Right lung (tissue), 5 donors: ENCODE measurements around the gene PRKG1. TPM values are rescaled to one million over a fixed set of nuclear protein-coding genes. Genes with fewer than 3 reads are reported as not detected.
"Not testable (repeated sequence)": the region's sequence is repeated elsewhere in the genome, so short reads cannot be mapped to it uniquely, and the experiment has no call there.

Experiments used
- DNase-seq, 2 donors: peaks; one replicate each; pipeline ENCODE4 v3.0.0-alpha.2; 2013
- polyA plus RNA-seq, 5 donors: library from polyadenylated mRNA; unstranded; fragments of 120-200 nt; gene quantifications; one replicate each; pipeline versions ENCODE4 v1.2.1 to v1.2.3, GENCODE V29; 2013; ENCODE audit warnings: inconsistent platforms in 1 of 5, low replicate concordance in 1 of 5; ENCODE audit not compliant: insufficient read length in 5 of 5, insufficient read depth in 1 of 5

PRKG1 gene
- polyA plus RNA-seq, 5 donors, result 12.4 to 21.3 (median 15.8) TPM

DNA sequence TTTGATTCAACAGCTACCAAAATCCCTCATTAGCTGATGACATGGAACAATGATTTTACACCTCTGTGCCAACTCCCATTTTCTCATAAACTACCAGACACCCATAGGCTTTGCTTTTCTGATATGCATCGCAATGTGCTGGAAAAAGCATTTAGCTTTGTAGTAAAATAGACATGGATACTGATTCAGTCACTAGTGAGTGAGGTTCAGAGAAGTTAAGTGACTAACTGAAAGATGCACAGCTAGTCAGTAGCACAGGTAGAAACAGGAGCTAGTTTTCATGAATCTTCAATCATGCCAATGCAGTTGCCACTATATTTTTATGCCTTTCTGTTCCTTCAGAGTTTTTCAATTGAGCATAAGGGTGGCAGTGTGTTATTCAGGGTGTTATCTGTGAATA lies 38.7 kb downstream of the PRKG1 start:
- no peak for DNase-seq

DNA sequence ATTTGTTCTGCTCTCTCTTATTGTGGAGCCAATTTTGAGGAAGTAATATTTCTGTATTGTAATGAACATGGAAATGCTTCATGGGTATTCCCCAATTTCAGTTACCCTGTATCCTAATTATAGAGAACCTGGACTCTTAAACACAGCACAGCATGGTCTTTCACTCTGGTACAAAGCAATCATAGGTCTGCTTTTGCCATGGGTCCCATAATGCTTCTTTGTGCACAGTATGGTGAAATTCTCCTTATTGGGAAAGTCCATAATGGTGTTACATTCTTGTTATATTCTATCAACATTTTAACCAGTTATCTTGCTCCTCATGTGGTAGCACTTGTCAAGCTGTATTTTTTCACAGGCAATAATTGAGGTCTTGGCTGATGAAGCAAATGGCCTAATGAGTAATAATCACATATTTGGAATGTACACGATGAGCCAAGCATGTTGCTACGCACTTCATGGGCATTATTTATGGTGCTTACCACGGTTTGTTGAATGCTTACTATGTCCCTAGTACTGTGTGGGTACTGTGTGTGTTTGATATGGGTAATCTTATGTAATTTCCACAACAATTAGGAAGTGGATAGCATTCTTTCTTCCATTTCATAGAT lies 42.9 kb downstream of the PRKG1 start:
- DNase-seq, result no peak

DNA sequence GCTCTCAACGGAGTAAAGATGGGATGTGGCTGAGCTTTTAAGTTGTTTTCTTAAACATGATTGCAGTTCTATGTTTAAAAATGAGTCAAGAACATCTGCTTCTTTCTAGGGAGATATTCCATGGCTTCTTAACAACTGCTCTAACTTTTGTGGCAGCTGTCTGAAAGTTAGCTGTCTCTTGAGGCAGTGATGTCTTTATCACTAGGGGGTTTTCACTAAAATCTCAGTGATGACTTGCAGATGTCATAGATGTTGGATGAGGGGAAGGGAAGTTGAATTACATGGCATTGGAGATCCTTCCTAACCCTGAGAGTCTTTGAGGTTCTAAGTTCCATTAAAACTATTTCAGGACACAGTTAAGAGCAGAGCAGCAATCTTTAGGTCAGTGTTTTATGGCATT lies 43.5 kb downstream of the PRKG1 start:
- no peak for DNase-seq

DNA sequence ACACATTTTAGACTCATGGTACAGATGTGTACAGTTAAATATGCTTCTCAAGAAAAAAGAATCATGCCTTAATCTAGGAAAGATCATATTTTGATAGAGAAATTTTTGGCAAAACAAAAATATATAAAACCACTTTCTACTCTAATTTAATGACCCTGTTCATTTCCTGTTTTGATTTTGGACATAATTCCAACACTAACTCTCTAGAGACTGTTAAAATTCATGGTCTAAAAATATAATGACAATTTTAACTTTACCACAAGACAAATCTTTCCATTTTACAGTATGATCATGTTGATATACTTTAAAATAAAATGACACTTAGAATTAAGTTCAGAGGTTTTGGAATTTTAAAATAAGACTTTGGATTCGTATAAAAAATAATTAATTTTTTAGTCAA lies 45.2 kb downstream of the PRKG1 start:
- DNase-seq, result no peak

DNA sequence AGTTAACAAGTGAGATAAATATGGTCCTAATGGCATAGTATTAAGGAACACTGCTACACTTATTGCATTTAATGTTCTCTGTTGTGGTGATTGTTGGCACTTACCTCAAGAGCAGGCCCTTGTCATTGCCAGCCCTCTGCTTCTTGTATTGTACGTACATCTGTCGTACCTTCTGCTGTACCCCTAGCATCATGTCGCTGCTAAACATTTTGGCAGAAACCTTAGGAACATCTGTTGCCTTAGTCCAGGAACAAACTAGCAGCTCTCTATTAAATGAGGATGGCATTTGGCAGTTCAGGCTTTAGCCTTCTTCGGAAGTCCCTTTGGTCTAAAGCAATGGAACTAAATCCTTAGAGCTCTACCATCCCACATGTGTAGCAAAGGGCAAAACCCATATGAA lies 47.6 kb downstream of the PRKG1 start:
- no peak for DNase-seq

DNA sequence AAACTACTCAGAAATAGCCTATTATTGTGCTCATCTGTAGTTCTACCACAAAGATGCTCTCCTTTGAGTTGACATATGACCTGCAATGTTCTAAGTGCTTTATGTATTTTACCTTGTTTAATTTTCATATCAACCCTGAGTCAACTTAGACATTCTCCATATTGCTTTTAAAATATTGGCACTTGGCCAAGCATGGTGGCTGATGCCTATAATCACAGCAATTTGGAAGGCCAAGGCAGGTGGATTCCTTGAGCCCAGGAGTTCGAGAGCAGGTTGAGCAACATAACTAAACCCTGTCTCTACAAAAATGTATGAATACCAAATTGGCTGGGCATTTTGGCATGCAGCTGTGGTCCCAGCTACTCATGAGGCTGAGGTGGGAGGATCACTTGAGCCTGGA lies 50.6 kb downstream of the PRKG1 start:
- no peak for DNase-seq

DNA sequence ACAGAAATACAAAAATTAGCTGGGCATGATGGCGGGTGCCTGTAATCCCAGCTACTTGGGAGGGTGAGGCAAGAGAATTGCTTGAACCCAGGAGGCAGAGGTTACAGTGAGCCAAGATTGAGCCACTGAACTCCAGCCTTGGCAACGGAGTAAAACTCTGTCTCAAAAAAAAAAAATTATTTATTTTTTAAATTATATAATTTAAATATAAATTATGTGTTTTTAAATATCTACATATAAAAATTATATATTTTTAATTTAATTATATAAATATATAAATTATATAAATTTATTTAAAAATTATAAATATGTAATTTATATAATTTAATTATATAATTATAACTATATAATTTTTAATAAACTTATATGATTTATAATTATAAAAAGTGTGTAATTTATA lies 51.2 kb downstream of the PRKG1 start:
- DNase-seq, result no peak

DNA sequence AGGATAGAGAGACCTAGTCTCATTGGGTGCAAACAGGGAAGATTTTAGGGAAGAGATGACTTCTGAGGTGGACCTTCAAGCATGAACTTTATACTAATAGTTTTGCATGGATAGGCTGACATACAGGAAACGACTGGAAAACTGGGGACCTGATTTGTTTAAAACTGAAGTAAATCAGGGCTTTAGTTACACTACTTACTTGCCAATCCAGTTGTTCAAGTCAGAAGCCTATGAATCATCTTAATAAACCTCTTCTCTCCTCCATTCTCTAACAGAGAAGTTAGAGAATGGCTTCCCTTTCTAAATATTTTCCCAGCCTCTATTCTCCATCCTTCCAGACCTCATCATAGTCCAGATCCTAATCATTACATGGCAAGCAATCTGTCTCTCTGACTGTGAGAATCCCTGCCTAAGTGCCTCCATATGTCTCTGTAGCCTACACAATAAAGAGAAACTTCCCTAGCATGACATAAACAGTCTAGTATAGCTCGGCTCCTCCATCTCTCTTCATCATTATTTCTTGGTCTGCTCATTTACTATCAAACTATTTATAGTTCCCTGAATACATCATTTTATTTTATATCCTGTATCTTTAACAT lies 55.8 kb downstream of the PRKG1 start:
- no peak for DNase-seq

DNA sequence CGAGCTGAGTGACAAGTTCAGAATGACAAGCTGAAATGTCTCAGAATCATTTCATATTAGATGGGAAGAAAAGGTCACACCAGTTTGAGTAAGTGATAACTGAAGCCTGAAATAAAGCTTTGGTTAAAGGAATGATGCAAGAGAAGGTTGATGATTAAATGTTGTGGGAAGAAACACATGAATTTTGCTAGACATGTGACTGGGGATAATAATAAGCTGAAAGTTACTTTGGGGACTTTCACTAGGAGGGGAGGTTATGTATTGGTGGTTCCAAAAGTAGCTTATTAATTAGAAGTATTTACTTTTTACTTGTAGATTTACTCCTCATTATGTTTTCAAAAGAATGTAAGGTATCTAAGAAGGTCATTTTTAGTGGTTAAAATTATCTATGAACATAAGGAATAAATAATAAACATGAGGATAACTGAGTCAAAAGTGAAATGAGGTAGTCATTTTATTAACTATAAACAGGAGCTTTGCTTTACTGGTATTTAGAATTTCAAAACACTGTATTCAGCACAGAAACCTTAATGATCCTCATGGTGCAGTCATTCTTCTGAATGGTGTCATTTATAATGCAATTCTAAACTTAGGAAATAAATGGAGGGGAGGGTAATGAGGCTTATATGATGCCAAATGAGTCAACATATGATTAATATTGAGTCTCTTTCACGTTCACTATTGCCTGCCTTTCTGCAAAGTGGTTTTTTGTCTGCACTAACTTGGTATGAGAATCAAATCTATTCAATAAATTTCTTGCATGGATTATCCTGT lies 63.7 kb downstream of the PRKG1 start:
- no peak for DNase-seq

DNA sequence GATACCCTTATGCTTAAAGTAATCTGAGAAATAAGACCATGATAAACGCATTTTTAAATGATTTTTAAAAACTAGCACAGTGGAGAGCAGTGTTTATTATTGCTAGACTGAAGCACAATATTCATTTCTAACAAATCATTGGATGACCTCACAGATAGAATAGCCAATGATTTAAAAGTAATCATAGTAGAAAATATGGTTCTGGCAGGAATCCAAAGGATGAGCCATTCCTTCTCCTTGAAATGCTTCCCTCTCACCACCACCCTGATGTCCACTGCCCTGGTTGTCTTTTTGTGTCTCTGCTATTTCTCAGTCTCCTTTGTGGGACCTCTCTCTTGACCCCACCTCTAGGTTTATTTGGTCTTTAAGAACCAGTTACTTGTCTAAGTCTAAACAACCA lies 64.9 kb downstream of the PRKG1 start:
- DNase-seq, result no peak

DNA sequence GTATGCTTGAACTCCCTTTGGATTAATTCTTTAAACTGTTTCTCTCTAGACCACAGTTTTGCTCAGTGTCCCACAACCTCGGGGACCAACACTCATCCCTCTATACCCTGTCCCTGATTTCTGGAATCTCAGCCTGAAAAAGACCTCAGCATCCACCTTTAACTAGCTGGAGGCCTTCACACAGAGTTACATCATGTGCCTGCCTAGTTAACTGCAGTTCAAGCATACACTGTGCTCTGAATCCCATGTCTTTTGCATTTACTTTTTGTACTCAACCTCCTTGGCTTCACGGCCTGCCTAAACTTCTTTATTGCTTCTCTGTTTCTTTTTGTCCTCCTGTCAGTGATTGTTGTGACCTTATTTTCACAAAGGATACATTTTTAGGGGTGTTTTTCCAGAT lies 66.7 kb downstream of the PRKG1 start:
- no peak for DNase-seq

DNA sequence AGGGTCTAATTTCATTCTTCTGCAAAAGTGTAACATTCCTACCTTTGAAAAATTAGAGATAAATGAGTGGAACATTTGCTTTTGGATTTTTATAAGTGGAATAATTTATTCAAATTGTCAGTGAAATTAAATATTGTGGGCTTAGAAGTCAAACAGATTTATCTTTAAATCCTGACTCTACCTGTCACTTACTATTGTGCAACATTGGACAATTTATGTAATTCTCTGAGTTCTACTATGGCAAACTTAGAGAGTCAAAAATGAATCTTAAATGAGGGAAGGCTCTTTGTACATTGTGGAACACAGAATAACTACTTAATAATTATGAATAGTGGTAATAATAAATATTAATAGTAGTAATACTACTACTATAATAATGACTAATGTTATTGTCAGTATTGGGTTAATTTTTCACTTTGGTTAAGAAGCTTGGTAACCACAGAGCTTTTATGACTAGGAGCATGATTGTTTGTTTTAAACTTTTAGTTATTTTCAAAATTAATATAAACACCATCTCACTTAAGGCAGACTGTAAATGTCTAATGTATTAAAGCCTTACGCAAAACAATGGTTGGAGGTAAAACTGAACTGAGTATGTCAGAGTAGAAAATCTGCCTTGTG lies 70.0 kb downstream of the PRKG1 start:
- no peak for DNase-seq

DNA sequence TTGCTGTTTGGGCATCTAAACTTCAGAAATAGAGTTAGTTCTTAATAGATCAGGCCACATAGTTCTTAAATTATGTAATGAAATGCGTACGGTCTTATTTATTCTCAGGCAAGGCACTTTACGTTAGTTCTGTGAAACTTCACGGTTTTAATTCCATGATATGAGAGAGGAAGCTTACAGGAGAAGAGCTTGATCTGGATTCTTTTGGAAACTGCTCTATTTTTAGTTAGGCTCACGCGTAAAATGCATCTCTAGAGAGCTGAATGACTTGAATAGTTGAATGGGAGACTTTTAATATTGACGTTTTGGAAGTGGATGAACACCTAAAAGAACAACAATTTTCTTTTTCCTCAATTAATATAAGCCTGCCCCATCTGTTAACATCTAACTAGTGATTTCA lies 71.1 kb downstream of the PRKG1 start:
- DNase-seq, result no peak

DNA sequence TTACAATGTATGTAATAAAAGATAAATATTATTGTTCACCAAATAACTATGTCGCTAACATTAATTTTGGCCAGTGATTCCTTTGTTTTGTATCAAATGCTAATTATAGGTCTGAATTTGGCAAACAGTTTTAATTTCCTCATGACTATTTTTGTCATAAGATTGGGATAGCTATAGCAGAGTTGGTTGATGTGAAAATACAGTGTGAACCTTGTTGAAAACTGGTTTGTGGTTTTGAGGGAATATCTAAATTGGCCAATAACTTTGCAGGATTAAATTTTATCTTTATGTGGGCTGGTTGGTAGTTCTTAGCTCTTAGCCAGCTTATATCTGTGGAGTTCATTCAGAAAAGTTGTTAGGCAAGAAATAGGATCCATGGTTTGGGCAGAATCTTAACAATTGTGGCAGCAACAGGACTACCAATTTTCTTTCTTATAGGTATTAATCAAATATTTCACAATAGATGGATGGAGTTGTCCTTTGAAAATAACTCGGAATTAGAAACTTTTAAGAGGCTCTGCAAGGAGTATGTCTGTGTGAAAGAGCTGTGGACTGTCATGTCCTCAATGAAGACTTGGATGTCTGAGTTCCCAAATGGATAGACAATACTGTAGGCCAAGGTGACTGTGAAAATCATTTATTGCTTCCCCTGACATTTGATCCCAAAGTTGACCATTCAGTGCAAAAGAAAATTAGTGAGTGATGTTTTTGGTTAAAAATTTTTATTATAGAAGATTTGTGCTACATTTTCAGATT lies 73.5 kb downstream of the PRKG1 start:
- no peak for DNase-seq

DNA sequence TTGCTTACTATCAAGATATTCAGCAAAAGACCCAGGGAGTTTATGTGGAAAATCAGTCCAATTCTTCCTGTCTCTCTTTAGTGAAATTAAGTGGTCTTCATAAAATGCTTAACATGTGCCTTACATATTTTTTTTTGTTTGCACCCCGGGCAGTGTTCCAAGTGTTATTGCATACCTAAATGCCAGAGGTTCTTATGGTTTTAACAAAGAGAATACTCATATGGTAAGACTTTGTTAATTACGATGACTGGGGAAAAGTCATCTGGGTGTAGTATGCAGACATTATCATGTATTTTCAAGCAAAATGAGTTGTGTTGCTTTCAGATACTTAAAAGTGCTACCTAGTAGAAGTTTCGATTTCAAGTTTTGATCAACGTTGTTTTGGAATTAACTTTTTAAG lies 82.6 kb downstream of the PRKG1 start:
- no peak for DNase-seq

DNA sequence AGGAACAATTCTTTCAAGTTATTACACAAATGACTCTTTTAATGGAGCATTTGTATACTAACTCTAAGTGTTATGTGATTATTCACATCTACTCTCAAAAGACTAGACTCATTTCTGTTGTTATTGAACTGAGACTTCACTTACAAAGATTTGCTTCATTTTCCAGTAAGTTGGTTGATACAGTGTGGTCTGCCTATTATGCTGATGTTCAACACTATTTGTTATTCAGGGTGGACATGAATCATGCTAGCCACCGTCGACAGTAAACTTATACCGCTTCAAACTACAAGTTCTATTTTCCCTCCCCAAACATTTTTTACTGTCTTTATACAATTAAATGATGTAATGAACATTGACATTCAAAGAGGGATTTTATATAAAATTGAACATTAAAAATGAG lies 84.5 kb downstream of the PRKG1 start:
- no peak for DNase-seq

DNA sequence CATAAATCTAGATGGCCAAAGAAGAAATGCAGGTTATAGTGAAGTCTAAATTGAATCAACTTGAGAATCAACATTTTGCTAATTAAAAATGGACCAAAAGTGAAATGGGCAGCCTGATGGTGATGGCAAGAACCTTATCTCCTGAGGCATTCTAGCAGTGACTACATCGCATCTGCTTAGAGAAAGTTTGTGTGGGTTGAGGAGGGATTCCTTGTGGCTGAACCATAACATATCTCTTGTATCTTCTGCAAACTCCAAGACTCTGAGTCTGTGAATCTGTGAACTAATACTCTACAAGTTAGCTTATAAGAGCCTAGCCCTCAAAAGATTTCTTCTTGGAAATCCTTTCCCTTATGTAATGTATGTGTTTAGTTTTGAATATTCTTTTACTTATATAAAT lies 85.6 kb downstream of the PRKG1 start:
- DNase-seq, result no peak

DNA sequence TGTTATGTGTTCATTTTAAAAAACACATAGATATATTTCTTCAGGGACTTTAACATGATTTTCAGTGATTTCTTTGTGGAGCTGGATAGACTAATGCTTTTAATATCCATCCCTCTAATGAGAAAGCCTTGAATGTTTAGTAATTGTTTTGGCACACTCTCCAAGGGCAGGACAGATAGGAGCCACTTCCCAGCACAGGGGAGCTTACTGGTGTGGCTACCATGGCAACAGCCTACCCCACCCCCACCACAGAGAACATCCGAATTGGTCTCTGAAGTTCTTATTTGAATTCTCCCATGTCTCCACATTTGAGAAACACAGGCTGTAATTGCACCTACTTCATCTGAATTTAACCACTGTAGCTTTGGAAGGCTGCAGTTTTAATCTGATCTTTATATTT lies 87.7 kb downstream of the PRKG1 start:
- DNase-seq, result no peak

DNA sequence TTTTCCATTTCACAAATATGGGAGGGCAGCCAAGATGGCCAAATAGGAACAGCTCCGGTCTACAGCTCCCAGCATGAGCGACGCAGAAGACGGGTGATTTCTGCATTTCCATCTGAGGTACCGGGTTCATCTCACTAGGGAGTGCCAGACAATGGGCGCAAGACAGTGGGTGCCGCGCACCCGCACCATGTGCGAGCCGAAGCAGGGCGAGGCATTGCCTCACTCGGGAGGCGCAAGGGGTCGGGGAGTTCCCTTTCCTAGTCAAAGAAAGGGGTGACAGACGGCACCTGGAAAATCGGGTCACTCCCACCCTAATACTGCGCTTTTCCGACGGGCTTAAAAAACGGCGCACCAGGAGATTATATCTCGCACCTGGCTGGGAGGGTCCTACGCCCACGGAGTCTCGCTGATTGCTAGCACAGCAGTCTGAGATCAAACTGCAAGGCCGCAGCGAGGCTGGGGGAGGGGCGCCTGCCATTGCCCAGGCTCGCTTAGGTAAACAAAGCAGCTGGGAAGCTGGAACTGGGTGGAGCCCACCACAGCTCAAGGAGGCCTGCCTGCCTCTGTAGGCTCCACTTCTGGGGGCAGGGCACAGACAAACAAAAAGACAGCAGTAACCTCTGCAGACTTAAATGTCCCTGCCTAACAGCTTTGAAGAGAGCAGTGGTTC lies 89.2 kb downstream of the PRKG1 start:
- DNase-seq, result not testable (repeated sequence)

DNA sequence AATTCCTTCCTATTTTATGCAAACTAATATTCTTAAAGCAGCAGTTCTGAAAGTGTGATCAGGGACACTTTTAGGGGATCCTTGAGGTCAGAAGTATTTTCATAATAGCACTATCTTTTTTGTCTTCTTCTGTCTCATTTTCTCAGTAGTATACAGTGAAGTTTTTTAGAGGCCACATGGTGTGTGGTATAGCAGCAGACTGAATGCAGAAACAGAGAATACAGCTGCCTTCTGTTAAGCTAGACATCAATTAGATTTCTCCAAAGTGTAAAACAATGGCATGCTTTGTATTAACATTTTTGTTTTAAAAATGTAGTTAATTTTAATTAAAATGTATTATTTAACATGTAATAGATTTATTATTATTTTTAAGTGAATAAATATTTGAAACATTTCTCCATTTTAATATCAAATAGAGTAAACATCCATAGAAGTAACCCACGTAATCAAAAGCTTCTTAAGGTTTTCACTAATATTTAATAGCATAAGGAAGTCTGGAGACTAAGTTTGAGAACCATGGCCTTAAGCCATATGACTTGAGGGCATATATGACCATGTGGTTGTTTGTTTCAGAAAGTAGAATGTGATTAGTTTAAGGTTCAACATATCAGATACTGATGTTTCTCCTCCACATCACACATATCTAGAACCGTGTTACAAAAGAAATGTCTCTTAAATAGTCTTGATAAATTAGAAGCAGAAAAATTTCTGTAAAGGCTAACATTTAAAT lies 94.0 kb downstream of the PRKG1 start:
- DNase-seq, result no peak

DNA sequence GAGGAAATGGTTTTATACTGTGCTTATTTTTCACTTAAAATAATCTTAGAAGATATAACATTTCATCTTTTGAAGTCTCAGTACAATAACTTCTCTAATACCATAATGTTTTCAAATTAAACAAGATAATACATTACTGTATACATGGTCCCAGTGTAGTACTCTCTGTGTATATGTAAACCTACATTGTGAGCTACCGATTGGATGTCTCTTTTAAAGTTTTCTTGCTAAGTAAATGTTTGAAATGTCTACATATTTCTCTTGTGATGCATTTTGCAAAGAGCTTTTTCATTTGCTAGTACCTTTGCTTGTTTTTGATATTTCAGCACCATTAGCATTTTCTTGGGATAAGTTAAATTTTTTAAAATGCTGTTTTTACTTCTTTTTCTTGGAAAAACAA lies 94.8 kb downstream of the PRKG1 start:
- no peak for DNase-seq
